GM20000 (cell line): Measurements from ENCODE around the gene UBAC1.
"Not testable (repeated sequence)": the region's sequence is repeated elsewhere in the genome, so short reads cannot be mapped to it uniquely, and the experiment has no call there.

Source experiments
- DNase-seq: peaks from one replicate; pipeline ENCODE4 v3.0.0; 2012; ENCODE audit warnings: low spot score
- TF ChIP-seq, protein P1 (sequence below): IDR thresholded peaks from 2 replicates; pipeline ENCODE4 v1.5.1; 2012; ENCODE audit warnings: mild to moderate bottlenecking, control low read depth; ENCODE audit errors: extremely low read depth, missing control alignments

The UBAC1 gene

DNA sequence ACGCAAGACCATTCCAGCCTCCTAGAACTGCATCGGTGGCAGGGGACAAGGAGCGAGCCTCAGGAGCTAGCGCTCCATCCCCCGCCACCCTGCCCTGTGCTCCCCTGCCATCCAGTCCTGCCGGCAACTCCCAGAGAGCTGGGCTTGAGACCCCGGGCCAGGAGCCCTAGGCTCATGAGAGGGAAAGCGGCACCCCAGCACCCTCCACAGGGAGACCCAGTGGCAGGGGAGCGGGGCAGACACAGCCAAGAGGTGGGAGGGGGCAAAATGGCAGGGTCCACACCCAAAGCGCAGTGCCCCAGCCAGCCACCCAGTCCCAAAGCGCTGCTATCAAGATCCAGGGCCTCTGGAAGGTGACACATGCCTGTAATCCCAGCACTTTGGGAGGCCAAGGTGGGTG lies 12.7 kb downstream of the UBAC1 start:
- TF ChIP-seq, protein P1, sequence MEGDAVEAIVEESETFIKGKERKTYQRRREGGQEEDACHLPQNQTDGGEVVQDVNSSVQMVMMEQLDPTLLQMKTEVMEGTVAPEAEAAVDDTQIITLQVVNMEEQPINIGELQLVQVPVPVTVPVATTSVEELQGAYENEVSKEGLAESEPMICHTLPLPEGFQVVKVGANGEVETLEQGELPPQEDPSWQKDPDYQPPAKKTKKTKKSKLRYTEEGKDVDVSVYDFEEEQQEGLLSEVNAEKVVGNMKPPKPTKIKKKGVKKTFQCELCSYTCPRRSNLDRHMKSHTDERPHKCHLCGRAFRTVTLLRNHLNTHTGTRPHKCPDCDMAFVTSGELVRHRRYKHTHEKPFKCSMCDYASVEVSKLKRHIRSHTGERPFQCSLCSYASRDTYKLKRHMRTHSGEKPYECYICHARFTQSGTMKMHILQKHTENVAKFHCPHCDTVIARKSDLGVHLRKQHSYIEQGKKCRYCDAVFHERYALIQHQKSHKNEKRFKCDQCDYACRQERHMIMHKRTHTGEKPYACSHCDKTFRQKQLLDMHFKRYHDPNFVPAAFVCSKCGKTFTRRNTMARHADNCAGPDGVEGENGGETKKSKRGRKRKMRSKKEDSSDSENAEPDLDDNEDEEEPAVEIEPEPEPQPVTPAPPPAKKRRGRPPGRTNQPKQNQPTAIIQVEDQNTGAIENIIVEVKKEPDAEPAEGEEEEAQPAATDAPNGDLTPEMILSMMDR = no peak
- no peak for DNase-seq

DNA sequence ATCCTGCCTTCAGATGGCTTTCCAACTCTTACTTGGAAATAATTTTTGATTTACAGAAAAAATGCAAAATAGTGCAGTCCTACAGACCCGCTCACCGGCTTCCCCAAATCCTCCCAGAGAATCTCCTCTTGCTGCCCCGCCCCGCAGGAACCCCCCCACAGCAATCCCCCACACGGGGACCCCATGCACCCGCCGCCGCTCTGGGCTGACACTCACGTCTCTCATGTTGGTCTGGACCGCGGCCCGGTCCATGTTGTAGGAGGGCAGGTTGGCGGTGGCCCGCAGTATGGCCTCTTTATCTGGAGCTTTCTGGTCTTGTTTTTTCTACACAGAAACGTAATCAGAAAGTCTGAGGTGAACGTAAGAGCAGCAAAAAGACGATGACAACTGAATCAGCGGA lies 13.6 kb downstream of the UBAC1 start:
- TF ChIP-seq, protein P1 = no peak
- DNase-seq = no peak

DNA sequence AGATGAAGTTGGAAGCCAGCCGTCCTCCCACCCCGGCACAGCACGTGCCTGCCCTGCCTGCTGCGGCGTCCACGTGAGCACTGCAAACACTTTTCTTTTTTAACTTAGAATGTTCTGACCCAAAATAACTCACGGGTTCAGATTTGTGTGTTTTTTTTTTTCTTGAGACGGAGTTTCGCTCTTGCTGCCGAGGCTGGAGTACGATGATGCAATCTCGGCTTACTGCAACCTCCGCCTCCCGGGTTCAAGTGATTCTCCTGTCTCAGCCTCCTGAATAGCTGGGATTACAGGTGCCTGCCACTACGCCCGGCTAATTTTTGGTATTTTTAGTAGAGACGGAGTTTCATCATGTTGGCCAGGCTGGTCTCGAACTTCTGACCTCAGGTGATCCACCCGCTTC lies 14.1 kb downstream of the UBAC1 start:
- not testable (repeated sequence) for DNase-seq

DNA sequence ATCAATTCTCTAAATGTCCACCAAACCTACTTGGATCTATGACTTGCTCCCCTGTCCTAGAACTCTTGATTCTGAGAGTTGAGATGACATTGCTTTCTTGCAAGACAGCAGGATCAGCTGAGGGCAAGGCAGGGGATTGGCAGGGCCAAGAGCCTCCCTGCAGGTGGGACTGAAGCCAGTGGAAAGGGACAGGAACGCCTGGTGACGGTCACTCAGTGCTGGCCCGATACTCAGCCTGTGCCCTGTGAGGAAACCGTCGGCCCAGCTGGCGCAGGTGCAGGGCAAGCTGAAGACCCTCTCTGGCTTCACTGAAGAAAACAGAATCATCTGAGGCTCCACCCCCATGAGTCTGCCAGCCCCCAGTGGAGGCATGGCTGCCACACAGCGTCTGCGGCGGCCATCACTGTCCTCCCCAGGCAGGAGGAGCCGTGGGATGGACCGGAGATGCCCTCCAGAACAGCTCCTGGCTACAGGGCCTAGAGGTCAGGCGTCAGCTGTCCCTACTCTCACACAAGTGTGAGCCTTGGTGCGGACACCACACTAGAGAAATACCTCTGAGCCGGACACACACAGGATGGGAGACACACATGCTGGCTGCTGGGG lies 14.7 kb downstream of the UBAC1 start:
- TF ChIP-seq, protein P1 = no peak
- no peak for DNase-seq

DNA sequence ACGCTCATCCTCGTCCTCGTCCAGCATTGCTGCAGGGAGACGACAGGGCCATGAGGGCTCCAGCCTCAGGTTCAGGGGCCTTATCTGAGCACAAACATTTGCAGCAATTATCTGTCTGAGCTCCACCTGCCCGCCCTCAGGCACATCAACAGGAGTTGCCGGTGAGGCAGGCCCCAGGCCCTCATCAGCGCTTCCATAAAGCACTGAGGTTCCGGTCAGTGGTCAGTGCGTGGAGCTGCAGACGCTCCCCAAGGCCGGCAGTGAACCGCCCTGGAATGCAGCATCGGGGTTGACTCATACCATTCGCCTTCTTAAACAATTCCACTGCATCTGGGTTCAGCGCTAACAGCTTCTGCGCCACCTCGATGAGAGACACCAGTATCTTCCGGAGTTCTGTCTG lies 15.2 kb downstream of the UBAC1 start:
- no peak for DNase-seq
- TF ChIP-seq, protein P1 = no peak

DNA sequence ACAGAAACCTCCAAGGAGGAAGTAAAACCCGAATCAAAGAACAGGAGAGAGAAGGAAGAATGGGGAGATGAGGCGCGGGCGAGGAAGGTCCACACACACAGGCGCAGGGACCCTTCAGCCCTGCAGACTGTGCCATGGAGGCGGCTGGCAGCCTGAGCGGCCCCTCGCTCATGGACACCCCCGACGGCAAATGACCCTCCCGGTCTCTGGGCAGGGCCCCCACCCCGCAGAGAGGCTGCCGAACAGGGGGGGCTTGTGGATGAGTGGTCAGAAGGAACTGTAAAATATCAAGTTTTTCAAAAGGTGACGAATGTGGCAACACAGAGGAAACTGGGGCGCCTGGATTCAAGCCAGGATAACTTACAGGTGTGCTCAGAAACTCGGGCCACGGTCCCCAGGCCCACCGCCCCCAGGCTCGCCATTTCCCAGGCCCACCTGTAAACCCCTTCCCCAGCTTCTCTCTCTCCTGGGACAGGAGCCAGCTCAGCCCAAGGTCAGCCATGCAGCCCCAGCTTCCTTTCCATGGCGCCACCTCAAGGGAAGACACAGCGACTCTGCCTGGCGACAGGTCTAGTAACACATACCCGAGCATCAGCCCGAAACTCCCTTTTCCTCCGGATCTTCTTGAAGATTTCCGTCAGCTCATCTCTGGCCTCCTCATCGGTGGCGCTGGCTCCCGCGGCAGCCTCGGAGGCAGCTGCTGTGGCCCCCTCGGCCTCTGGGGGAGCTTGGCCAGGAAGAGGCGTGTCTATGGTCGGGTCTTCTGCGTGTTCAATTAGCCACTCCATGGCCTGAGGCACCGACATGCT lies 16.5 kb downstream of the UBAC1 start:
- DNase-seq = no peak
- TF ChIP-seq, protein P1 = no peak

DNA sequence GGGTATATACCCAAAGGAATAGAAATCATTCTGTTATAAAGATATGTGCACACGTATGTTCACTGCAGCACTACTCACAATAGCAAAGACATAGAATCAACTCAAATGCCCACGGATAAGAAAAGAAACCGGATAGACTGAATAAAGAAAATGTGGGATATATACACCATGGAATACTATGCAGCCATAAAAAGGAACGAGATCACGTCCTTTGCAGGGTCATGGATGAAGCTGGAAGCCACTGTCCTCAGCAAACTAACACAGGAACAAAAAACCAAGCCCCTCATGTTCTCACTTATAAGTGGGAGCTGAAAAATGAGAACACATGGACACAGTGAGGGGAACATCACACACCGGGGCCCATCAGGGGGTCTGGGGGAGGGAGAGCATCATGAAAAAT lies 17.6 kb downstream of the UBAC1 start:
- DNase-seq = not testable (repeated sequence)

DNA sequence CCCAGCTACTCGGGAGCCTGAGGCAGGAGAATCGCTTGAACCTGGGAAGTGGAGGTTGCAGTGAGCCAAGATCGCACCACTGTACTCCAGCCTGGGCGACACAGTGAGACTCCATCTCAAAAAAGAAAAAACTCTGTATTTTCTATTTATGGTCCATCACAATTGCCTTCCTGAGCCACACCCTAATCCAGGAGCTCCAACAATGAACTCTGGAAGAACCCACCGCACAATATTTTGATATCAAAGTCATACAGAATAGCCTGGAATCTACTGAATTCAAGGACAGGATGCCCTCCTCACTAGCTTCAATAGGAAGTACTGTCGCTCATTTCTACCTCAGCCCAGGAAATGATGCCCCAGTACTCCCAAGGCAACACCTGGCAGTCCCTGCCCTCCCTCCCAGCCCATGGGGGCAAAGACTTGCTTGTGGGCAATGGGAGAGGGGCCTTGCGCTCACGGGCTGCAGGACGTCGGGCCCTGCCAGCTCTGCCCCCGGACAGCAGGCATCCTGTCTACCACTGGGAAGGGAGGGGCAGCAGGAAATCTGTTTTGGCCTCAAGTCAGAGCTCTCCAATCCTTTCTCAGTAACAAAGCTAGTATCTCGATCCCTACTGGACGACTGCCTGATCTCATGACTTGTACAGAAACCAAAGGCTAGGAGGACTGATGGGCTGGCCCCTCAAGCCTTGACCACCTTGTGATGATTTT lies 19.7 kb downstream of the UBAC1 start:
- TF ChIP-seq, protein P1 = no peak
- DNase-seq = no peak
